Caco-2 (cell line): ENCODE results near the gene IRS1. TPM values are rescaled to one million over a fixed set of nuclear protein-coding genes. Genes with fewer than 3 reads are reported as not detected.

Source experiments
- BruUV-seq: library from RNA; stranded (reverse); fragments of 400-500 nt; replicated peaks from 2 replicates; lab custom pipeline; 2021; lab: Mats Ljungman, UMichigan
- CTCF ChIA-PET: fragments of 300-600 bp; sonication (Branson Sonifier 250); formaldehyde crosslinking; loops from one replicate; lab custom pipeline; 2022; ENCODE audit warnings: antibody characterized with exemption; lab: Charles Lee
- POLR2A ChIA-PET: fragments of 300-600 bp; sonication (Branson Sonifier 250); formaldehyde crosslinking; loops from one replicate; lab custom pipeline; 2022; ENCODE audit warnings: antibody characterized with exemption; lab: Charles Lee
- DNase-seq, 2 experiments: peaks; one replicate each; pipeline versions ENCODE4 v3.0.0 to v3.0.0-alpha.2; 2020 to 2022
- H3K27me3 ChIP-seq: replicated peaks from 2 replicates; pipeline ENCODE4 v1.6.0; 2011; ENCODE audit warnings: low read length; ENCODE audit not compliant: control insufficient read depth, insufficient read depth
- H3K36me3 ChIP-seq: 2 replicates; pipeline ENCODE4 v1.5.1; 2011; ENCODE audit warnings: low read length; ENCODE audit not compliant: control insufficient read depth, insufficient read depth
- H3K4me1 ChIP-seq: fragments of 250-450 bp; sonication (Bioruptor Pico); 2 replicates; pipeline ENCODE4 v1.5.1; 2020; ENCODE audit warnings: mild to moderate bottlenecking
- H3K4me3 ChIP-seq: 2 replicates; pipeline ENCODE4 v1.5.1; 2011; ENCODE audit warnings: low read depth, mild to moderate bottlenecking, control low read depth, low read length
- H3K9me3 ChIP-seq: fragments of 250-450 bp; sonication (Bioruptor Pico); 2 replicates; pipeline ENCODE4 v1.5.1; 2020; ENCODE audit warnings: mild to moderate bottlenecking, moderate library complexity
- H3K27ac Mint-ChIP-seq: one replicate; pipeline ENCODE4 v1.8.0; 2022; ENCODE audit warnings: mixed read lengths; ENCODE audit not compliant: unreplicated experiment
- H3K27me3 Mint-ChIP-seq: one replicate; pipeline ENCODE4 v1.8.0; 2022; ENCODE audit warnings: mixed read lengths; ENCODE audit not compliant: insufficient read depth, unreplicated experiment
- H3K36me3 Mint-ChIP-seq: one replicate; pipeline ENCODE4 v1.8.0; 2022; ENCODE audit warnings: mild to moderate bottlenecking, mixed read lengths; ENCODE audit not compliant: insufficient read depth, unreplicated experiment
- H3K4me1 Mint-ChIP-seq: one replicate; pipeline ENCODE4 v1.8.0; 2022; ENCODE audit warnings: low read depth, mixed read lengths; ENCODE audit not compliant: unreplicated experiment
- H3K4me3 Mint-ChIP-seq: one replicate; pipeline ENCODE4 v1.8.0; 2022; ENCODE audit warnings: mild to moderate bottlenecking, moderate library complexity, mixed read lengths; ENCODE audit not compliant: unreplicated experiment
- H3K9me3 Mint-ChIP-seq: one replicate; pipeline ENCODE4 v1.8.0; 2022; ENCODE audit warnings: mixed read lengths; ENCODE audit not compliant: unreplicated experiment
- intact Hi-C: fragments of 100-400 bp; cut with micrococcal nuclease; formaldehyde crosslinking; loops from one replicate; pipeline ENCODE4 v1.10.0; 2022; ENCODE audit not compliant: unreplicated experiment
- total RNA-seq: library from RNA; stranded (reverse); gene quantifications from 2 replicates; pipeline ENCODE4 v1.2.3, GENCODE V29; 2022
- TF ChIP-seq, protein P1 (sequence below), 2 experiments: fragments of 200-600 bp in 1 of 2; IDR thresholded peaks; 1 replicate in 1 of 2; 2 replicates in 1 of 2; pipeline versions ENCODE4 v1.5.1 to v1.8.0; 2011 to 2022; ENCODE audit warnings: antibody characterized with exemption in 1 of 2, control low read depth in 1 of 2, inconsistent platforms in 1 of 2, low read depth in 1 of 2, low read length in 1 of 2, mild to moderate bottlenecking in 1 of 2, moderate library complexity in 1 of 2; ENCODE audit not compliant: insufficient read depth in 1 of 2, severe bottlenecking in 1 of 2, unreplicated experiment in 1 of 2

Gene IRS1
- total RNA-seq, 1 experiment from 2014 or later, result 27.9 TPM

- Mint-ChIP-seq H3K27me3 (no peaks in the 10 kb centered on the region), H3K4me1 (peaks cover 13% of the 10 kb centered on the region), H3K36me3 (peaks cover 76% of the 10 kb centered on the region), H3K9me3 (no peaks in the 10 kb centered on the region), H3K27ac (no peak overlapping the region), H3K4me3 (peak overlapping the region; percentile 68)
- no peaks in the 10 kb centered on the region for H3K27me3 ChIP-seq
- TF ChIP-seq, protein P1, sequence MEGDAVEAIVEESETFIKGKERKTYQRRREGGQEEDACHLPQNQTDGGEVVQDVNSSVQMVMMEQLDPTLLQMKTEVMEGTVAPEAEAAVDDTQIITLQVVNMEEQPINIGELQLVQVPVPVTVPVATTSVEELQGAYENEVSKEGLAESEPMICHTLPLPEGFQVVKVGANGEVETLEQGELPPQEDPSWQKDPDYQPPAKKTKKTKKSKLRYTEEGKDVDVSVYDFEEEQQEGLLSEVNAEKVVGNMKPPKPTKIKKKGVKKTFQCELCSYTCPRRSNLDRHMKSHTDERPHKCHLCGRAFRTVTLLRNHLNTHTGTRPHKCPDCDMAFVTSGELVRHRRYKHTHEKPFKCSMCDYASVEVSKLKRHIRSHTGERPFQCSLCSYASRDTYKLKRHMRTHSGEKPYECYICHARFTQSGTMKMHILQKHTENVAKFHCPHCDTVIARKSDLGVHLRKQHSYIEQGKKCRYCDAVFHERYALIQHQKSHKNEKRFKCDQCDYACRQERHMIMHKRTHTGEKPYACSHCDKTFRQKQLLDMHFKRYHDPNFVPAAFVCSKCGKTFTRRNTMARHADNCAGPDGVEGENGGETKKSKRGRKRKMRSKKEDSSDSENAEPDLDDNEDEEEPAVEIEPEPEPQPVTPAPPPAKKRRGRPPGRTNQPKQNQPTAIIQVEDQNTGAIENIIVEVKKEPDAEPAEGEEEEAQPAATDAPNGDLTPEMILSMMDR (IDR thresholded peaks at IDR 0.05; ENCODE audit: insufficient read depth in 1 of 2, low read depth in 1 of 2, low read length in 1 of 2, severe bottlenecking in 1 of 2, unreplicated experiment in 1 of 2), result no peak
- BruUV-seq, result no TSS peak
- peak overlapping the region; percentile 11 for H3K4me3 ChIP-seq
- intact Hi-C loops, result loop anchor here (2.0 to 10.0 kb wide), 3 partner anchors 22 to 170 kb away; no protein-coding TSS in a partner anchor
- H3K4me1 ChIP-seq, result peaks cover 28% of the 10 kb centered on the region
- ChIA-PET POLR2A (no interaction called here), CTCF (no interaction called here)
- DNase-seq, result no peak
- H3K9me3 ChIP-seq, result no peaks in the 10 kb centered on the region
- H3K36me3 ChIP-seq, result peaks cover 9% of the 10 kb centered on the region
Observed at GRCh38 chr2:226794751-226795171, 4.9 kb downstream of the IRS1 start.

DNA sequence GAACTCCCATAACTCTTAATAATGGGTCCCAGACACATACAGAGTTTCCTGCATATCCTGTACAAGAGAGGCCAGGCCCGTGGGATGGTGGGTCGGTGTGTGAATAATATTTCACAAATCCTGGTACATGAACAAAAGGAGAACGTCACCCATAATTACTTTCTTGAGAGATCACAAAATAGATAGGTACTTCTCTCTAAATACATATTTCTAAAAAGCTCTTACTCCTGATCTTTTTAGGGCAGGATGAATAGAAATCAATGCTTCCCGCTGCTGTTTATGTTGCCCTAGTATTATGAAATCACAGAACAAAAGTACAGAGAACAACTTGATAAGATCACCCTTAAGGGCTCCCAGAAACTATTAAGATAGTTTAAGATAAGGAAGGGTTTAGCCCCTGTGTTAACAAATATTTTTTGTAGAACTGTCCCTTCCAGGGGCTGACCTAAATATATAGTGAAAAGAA lies 5.4 kb downstream of the IRS1 start:
- peaks cover 13% of the 10 kb centered on the region for H3K4me1 Mint-ChIP-seq
- no peaks in the 10 kb centered on the region for H3K9me3 ChIP-seq
- no peak for DNase-seq
- peaks cover 9% of the 10 kb centered on the region for H3K36me3 ChIP-seq
- no peak overlapping the region for H3K27ac Mint-ChIP-seq
- peak overlapping the region; percentile 24 for H3K4me3 ChIP-seq
- peak overlapping the region; percentile 68 for H3K4me3 Mint-ChIP-seq
- BruUV-seq, result no TSS peak
- intact Hi-C loops, result loop anchor here (2.0 to 10.0 kb wide), 3 partner anchors 21 to 169 kb away; no protein-coding TSS in a partner anchor
- POLR2A ChIA-PET, result no interaction called here
- CTCF ChIA-PET, result no interaction called here
- no peaks in the 10 kb centered on the region for H3K27me3 Mint-ChIP-seq
- H3K4me1 ChIP-seq, result peaks cover 28% of the 10 kb centered on the region
- H3K27me3 ChIP-seq, result no peaks in the 10 kb centered on the region
- TF ChIP-seq, protein P1 (IDR thresholded peaks at IDR 0.05; ENCODE audit: insufficient read depth in 1 of 2, low read depth in 1 of 2, low read length in 1 of 2, severe bottlenecking in 1 of 2, unreplicated experiment in 1 of 2), result no peak
- H3K9me3 Mint-ChIP-seq, result no peaks in the 10 kb centered on the region
- H3K36me3 Mint-ChIP-seq, result peaks cover 81% of the 10 kb centered on the region

DNA sequence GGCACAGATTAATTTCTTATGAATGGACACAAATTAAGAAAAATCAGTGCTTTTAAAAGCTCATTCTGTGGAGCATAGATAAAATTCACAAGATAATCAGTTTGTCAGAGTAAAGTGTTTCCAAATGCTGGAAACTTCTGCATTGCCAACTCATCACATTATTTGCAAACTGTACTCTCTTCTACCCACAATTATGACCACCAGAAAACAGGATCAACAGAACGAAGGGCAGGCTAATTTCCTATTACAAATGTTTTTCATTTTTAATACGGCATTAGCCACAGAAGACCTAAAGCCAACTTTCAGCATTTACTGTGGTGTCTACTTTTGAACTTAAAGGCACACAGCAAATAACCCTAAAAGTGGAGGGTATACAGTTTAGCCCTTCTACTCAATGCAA lies 6.0 kb downstream of the IRS1 start:
- Mint-ChIP-seq H3K27ac (no peak overlapping the region), H3K9me3 (no peaks in the 10 kb centered on the region), H3K4me1 (peaks cover 13% of the 10 kb centered on the region), H3K36me3 (peaks cover 80% of the 10 kb centered on the region), H3K4me3 (peak overlapping the region; percentile 68), H3K27me3 (no peaks in the 10 kb centered on the region)
- BruUV-seq, result no TSS peak
- peak overlapping the region; percentile 24 for H3K4me3 ChIP-seq
- no peaks in the 10 kb centered on the region for H3K9me3 ChIP-seq
- peaks cover 28% of the 10 kb centered on the region for H3K4me1 ChIP-seq
- intact Hi-C loops, result loop anchor here (2.0 to 10.0 kb wide), 3 partner anchors 21 to 169 kb away; no protein-coding TSS in a partner anchor
- TF ChIP-seq, protein P1 (IDR thresholded peaks at IDR 0.05; ENCODE audit: insufficient read depth in 1 of 2, low read depth in 1 of 2, low read length in 1 of 2, severe bottlenecking in 1 of 2, unreplicated experiment in 1 of 2), result no peak
- CTCF ChIA-PET, result no interaction called here
- peaks cover 9% of the 10 kb centered on the region for H3K36me3 ChIP-seq
- POLR2A ChIA-PET, result no interaction called here
- DNase-seq, result no peak
- H3K27me3 ChIP-seq, result no peaks in the 10 kb centered on the region
